ENCODE measurements around the gene NECAB2. TPM values are rescaled to one million over a fixed set of nuclear protein-coding genes. Genes with fewer than 3 reads are reported as not detected.

The NECAB2 gene
- total and polyA plus RNA-seq, 2 experiments from 2014 or later, result 1.6 to 5.1 TPM

DNA sequence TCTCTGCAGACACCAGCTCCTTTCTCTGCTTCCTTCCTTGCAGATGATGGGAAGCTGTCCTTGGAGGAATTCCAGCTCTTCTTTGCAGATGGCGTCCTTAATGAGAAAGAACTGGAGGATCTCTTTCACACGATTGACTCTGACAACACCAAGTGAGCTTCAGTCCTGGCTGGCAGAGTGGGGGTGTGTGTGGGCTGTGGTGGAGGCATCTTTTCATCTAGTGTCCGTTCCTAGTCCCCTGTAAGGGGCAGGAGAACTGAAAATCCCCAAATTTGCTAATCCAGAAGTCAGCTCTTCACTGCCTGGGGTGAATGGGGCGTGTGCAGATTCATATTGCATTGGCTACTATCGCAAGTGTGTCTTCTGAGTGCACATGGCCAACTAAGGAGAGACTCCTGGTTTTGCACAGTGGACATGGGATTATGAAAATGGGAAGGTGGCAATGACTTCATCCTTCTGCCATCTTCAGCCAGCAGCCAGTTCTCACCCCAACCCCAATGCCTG, 10.4 kb downstream of the NECAB2 start:
- no peak overlapping the region for H3K4me3 Mint-ChIP-seq

DNA sequence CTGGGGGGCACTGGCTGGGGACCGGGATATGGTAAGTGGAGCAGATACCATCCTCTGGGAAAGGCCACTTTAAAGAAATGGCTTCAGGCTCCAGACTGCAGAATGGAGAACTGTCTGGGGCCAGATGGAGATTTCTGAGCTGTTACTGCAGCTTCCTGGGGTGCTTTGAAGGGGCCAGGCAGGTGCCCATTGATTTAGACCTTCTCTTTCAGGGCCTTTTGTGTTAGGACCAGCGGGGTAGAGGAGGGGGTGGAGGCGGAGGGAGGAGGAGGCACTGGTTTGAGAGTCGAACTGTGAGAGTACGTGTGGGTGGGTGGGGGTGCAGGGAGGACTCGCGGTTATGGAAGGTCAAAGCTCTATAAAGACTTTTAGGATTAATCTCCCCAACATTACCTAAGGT, 11.4 kb downstream of the NECAB2 start:
- no peaks in the 10 kb centered on the region for H3F3A ChIP-seq (replicated peaks; ENCODE audit: low read depth)
- no peaks in the 10 kb centered on the region for H3K4me1 ChIP-seq (ENCODE audit: insufficient read depth)
- no peaks in the 10 kb centered on the region for H3K9me2 ChIP-seq (ENCODE audit: insufficient read depth)
- ATAC-seq (peak; percentile 76), DNase-seq (ENCODE audit: low spot score) (no peak)
- no peaks in the 10 kb centered on the region for H3K27me3 ChIP-seq (ENCODE audit: insufficient read depth)
- TF ChIP-seq, protein P1, sequence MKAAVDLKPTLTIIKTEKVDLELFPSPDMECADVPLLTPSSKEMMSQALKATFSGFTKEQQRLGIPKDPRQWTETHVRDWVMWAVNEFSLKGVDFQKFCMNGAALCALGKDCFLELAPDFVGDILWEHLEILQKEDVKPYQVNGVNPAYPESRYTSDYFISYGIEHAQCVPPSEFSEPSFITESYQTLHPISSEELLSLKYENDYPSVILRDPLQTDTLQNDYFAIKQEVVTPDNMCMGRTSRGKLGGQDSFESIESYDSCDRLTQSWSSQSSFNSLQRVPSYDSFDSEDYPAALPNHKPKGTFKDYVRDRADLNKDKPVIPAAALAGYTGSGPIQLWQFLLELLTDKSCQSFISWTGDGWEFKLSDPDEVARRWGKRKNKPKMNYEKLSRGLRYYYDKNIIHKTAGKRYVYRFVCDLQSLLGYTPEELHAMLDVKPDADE (IDR thresholded peaks at IDR 0.05), result no peak
- TF ChIP-seq CREB1 (CRISPR knock-in tag; IDR thresholded peaks at IDR 0.05; ENCODE audit: low read depth) (no peak), EZH2 (IDR thresholded peaks at IDR 0.05; ENCODE audit: low read depth, unreplicated experiment) (no peak), NANOG (IDR thresholded peaks at IDR 0.05; ENCODE audit: borderline replicate concordance) (no peak), ZNF114 (CRISPR knock-in tag; IDR thresholded peaks at IDR 0.05) (no peak), JUNB (IDR thresholded peaks at IDR 0.05; ENCODE audit: unreplicated experiment) (no peak)
- TF ChIP-seq, protein P2, sequence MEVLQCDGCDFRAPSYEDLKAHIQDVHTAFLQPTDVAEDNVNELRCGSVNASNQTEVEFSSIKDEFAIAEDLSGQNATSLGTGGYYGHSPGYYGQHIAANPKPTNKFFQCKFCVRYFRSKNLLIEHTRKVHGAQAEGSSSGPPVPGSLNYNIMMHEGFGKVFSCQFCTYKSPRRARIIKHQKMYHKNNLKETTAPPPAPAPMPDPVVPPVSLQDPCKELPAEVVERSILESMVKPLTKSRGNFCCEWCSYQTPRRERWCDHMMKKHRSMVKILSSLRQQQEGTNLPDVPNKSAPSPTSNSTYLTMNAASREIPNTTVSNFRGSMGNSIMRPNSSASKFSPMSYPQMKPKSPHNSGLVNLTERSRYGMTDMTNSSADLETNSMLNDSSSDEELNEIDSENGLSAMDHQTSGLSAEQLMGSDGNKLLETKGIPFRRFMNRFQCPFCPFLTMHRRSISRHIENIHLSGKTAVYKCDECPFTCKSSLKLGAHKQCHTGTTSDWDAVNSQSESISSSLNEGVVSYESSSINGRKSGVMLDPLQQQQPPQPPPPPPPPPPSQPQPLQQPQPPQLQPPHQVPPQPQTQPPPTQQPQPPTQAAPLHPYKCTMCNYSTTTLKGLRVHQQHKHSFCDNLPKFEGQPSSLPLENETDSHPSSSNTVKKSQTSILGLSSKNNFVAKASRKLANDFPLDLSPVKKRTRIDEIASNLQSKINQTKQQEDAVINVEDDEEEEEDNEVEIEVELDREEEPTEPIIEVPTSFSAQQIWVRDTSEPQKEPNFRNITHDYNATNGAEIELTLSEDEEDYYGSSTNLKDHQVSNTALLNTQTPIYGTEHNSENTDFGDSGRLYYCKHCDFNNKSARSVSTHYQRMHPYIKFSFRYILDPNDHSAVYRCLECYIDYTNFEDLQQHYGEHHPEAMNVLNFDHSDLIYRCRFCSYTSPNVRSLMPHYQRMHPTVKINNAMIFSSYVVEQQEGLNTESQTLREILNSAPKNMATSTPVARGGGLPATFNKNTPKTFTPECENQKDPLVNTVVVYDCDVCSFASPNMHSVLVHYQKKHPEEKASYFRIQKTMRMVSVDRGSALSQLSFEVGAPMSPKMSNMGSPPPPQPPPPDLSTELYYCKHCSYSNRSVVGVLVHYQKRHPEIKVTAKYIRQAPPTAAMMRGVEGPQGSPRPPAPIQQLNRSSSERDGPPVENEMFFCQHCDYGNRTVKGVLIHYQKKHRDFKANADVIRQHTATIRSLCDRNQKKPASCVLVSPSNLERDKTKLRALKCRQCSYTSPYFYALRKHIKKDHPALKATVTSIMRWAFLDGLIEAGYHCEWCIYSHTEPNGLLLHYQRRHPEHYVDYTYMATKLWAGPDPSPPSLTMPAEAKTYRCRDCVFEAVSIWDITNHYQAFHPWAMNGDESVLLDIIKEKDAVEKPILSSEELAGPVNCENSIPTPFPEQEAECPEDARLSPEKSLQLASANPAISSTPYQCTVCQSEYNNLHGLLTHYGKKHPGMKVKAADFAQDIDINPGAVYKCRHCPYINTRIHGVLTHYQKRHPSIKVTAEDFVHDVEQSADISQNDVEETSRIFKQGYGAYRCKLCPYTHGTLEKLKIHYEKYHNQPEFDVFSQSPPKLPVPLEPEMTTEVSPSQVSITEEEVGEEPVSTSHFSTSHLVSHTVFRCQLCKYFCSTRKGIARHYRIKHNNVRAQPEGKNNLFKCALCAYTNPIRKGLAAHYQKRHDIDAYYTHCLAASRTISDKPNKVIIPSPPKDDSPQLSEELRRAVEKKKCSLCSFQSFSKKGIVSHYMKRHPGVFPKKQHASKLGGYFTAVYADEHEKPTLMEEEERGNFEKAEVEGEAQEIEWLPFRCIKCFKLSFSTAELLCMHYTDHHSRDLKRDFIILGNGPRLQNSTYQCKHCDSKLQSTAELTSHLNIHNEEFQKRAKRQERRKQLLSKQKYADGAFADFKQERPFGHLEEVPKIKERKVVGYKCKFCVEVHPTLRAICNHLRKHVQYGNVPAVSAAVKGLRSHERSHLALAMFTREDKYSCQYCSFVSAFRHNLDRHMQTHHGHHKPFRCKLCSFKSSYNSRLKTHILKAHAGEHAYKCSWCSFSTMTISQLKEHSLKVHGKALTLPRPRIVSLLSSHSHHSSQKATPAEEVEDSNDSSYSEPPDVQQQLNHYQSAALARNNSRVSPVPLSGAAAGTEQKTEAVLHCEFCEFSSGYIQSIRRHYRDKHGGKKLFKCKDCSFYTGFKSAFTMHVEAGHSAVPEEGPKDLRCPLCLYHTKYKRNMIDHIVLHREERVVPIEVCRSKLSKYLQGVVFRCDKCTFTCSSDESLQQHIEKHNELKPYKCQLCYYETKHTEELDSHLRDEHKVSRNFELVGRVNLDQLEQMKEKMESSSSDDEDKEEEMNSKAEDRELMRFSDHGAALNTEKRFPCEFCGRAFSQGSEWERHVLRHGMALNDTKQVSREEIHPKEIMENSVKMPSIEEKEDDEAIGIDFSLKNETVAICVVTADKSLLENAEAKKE (CRISPR knock-in tag; IDR thresholded peaks at IDR 0.05), result no peak
- TF ChIP-seq, protein P3, sequence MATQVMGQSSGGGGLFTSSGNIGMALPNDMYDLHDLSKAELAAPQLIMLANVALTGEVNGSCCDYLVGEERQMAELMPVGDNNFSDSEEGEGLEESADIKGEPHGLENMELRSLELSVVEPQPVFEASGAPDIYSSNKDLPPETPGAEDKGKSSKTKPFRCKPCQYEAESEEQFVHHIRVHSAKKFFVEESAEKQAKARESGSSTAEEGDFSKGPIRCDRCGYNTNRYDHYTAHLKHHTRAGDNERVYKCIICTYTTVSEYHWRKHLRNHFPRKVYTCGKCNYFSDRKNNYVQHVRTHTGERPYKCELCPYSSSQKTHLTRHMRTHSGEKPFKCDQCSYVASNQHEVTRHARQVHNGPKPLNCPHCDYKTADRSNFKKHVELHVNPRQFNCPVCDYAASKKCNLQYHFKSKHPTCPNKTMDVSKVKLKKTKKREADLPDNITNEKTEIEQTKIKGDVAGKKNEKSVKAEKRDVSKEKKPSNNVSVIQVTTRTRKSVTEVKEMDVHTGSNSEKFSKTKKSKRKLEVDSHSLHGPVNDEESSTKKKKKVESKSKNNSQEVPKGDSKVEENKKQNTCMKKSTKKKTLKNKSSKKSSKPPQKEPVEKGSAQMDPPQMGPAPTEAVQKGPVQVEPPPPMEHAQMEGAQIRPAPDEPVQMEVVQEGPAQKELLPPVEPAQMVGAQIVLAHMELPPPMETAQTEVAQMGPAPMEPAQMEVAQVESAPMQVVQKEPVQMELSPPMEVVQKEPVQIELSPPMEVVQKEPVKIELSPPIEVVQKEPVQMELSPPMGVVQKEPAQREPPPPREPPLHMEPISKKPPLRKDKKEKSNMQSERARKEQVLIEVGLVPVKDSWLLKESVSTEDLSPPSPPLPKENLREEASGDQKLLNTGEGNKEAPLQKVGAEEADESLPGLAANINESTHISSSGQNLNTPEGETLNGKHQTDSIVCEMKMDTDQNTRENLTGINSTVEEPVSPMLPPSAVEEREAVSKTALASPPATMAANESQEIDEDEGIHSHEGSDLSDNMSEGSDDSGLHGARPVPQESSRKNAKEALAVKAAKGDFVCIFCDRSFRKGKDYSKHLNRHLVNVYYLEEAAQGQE (IDR thresholded peaks at IDR 0.05; ENCODE audit: unreplicated experiment), result no peak
- no peak overlapping the region for H3K27ac ChIP-seq (ENCODE audit: low read depth)
- Mint-ChIP-seq H3K4me3 (no peak overlapping the region), H3K36me3 (ENCODE audit: low read depth) (peaks cover 28% of the 10 kb centered on the region), H3K9me3 (peaks cover 24% of the 10 kb centered on the region), H3K4me1 (no peaks in the 10 kb centered on the region; the same call in 2 of the 3 replicates), H3K27ac (no peak overlapping the region), H3K27me3 (ENCODE audit: insufficient read depth, low read depth, poor library complexity) (peaks cover 5% of the 10 kb centered on the region)
- H3K36me3 ChIP-seq (ENCODE audit: insufficient read depth), result no peaks in the 10 kb centered on the region
- H4K20me1 ChIP-seq (replicated peaks; ENCODE audit: insufficient read depth), result no peaks in the 10 kb centered on the region
- no peaks in the 10 kb centered on the region for H3K79me2 ChIP-seq (replicated peaks; ENCODE audit: insufficient read depth)
- H3K4me3 ChIP-seq, result no peak overlapping the region
- no peak overlapping the region for H2AFZ ChIP-seq
- no peak overlapping the region for H3K4me2 ChIP-seq

More for the DNA sequence above, 10.4 kb downstream of the NECAB2 start:
- no peaks in the 10 kb centered on the region for H4K20me1 ChIP-seq (replicated peaks; ENCODE audit: insufficient read depth)
- H3K4me1 Mint-ChIP-seq, result no peaks in the 10 kb centered on the region; the same call in 2 of the 3 replicates
- H3K27ac ChIP-seq (ENCODE audit: low read depth), result no peak overlapping the region
- H3K9me2 ChIP-seq (ENCODE audit: insufficient read depth), result no peaks in the 10 kb centered on the region
- peaks cover 24% of the 10 kb centered on the region for H3K9me3 Mint-ChIP-seq
- TF ChIP-seq EZH2phosphoT487 (IDR thresholded peaks at IDR 0.05; ENCODE audit: unreplicated experiment) (no peak), NANOG (IDR thresholded peaks at IDR 0.05; ENCODE audit: borderline replicate concordance) (no peak), POLR2AphosphoS5 (IDR thresholded peaks at IDR 0.05; ENCODE audit: low read depth) (no peak), ZNF114 (CRISPR knock-in tag; IDR thresholded peaks at IDR 0.05) (no peak)
- H3K27me3 Mint-ChIP-seq (ENCODE audit: insufficient read depth, low read depth, poor library complexity), result peaks cover 7% of the 10 kb centered on the region
- no peaks in the 10 kb centered on the region for H3K79me2 ChIP-seq (replicated peaks; ENCODE audit: insufficient read depth)
- H3F3A ChIP-seq (replicated peaks; ENCODE audit: low read depth), result no peaks in the 10 kb centered on the region
- no peaks in the 10 kb centered on the region for H3K27me3 ChIP-seq (ENCODE audit: insufficient read depth)
- no peak overlapping the region for H3K27ac Mint-ChIP-seq
- peaks cover 28% of the 10 kb centered on the region for H3K36me3 Mint-ChIP-seq (ENCODE audit: low read depth)
- no peak overlapping the region for H3K4me2 ChIP-seq
- H2AFZ ChIP-seq, result no peak overlapping the region
- no peaks in the 10 kb centered on the region for H3K36me3 ChIP-seq (ENCODE audit: insufficient read depth)
- ATAC-seq (no peak), DNase-seq (ENCODE audit: low spot score) (no peak)
- H3K4me3 ChIP-seq, result no peak overlapping the region
- no peaks in the 10 kb centered on the region for H3K4me1 ChIP-seq (ENCODE audit: insufficient read depth)

Measured in GM23338 (cell line).